Mesenchymal stem cell (in vitro differentiated cells and primary cell): Measurements from ENCODE around the gene MEAK7.
A peak's percentile ranks its signal among the peaks of the same experiment; 100 is the strongest.

Source experiments
- DNase-seq: peaks from one replicate; pipeline ENCODE4 v3.0.0-alpha.2; 2013
- H2AFZ ChIP-seq: one replicate; pipeline ENCODE4 v1.6.1; 2013; ENCODE audit warnings: low read depth, mild to moderate bottlenecking, control low read depth, inconsistent platforms, low read length, moderate library complexity
- H2AK5ac ChIP-seq: 2 replicates; pipeline ENCODE4 v1.6.1; 2013; ENCODE audit warnings: low read length, moderate library complexity, mild to moderate bottlenecking, inconsistent platforms; ENCODE audit not compliant: severe bottlenecking
- H2BK120ac ChIP-seq: one replicate; pipeline ENCODE4 v1.6.1; 2013; ENCODE audit warnings: low read depth, mild to moderate bottlenecking, inconsistent platforms, low read length, moderate library complexity
- H2BK12ac ChIP-seq, 2 experiments: one replicate each; pipeline ENCODE4 v1.6.1; 2013; ENCODE audit warnings: inconsistent platforms in 2 of 2, low read length in 2 of 2, mild to moderate bottlenecking in 2 of 2, moderate library complexity in 2 of 2, control low read depth in 1 of 2
- H2BK15ac ChIP-seq: one replicate; pipeline ENCODE4 v1.6.1; 2013; ENCODE audit warnings: mild to moderate bottlenecking, low read depth, inconsistent platforms; ENCODE audit not compliant: poor library complexity, severe bottlenecking
- H2BK5ac ChIP-seq: 2 replicates; pipeline ENCODE4 v1.6.1; 2013; ENCODE audit warnings: low read depth, mild to moderate bottlenecking, low read length, control low read depth, inconsistent platforms; ENCODE audit not compliant: poor library complexity, severe bottlenecking
- H3K14ac ChIP-seq, 2 experiments: one replicate each; pipeline ENCODE4 v1.6.1; 2013; ENCODE audit warnings: inconsistent platforms in 2 of 2, low read length in 2 of 2, control low read depth in 1 of 2, mild to moderate bottlenecking in 1 of 2, moderate library complexity in 1 of 2
- H3K18ac ChIP-seq, 2 experiments: one replicate each; pipeline ENCODE4 v1.6.1; 2013; ENCODE audit warnings: inconsistent platforms in 2 of 2, low read length in 2 of 2, control low read depth in 1 of 2, low read depth in 1 of 2, mild to moderate bottlenecking in 1 of 2
- H3K23ac ChIP-seq, 2 experiments: one replicate each; pipeline ENCODE4 v1.6.1; 2013; ENCODE audit warnings: inconsistent platforms in 2 of 2, low read length in 2 of 2, mild to moderate bottlenecking in 2 of 2, moderate library complexity in 2 of 2, control low read depth in 1 of 2
- H3K27ac ChIP-seq: 2 replicates; pipeline ENCODE4 v1.5.1; 2013; ENCODE audit warnings: mild to moderate bottlenecking, moderate library complexity, low read length, control low read depth, inconsistent platforms; ENCODE audit not compliant: poor library complexity, severe bottlenecking
- H3K27me3 ChIP-seq, 2 experiments: 2 replicates each; pipeline versions ENCODE4 v1.6.1 to v1.7.0; 2013; ENCODE audit warnings: low read length in 2 of 2, mild to moderate bottlenecking in 2 of 2, moderate library complexity in 2 of 2, control low read depth in 1 of 2, inconsistent platforms in 1 of 2; ENCODE audit not compliant: control insufficient read depth in 1 of 2, insufficient read depth in 1 of 2
- H3K36me3 ChIP-seq, 2 experiments: 2 replicates each; pipeline versions ENCODE4 v1.6.1 to v1.7.0; 2013; ENCODE audit warnings: low read length in 2 of 2, control low read depth in 1 of 2, inconsistent platforms in 1 of 2, low read depth in 1 of 2, mild to moderate bottlenecking in 1 of 2; ENCODE audit not compliant: insufficient read depth in 2 of 2, control insufficient read depth in 1 of 2
- H3K4ac ChIP-seq, 2 experiments: one replicate each; pipeline ENCODE4 v1.6.1; 2013; ENCODE audit warnings: inconsistent platforms in 2 of 2, low read length in 2 of 2, mild to moderate bottlenecking in 2 of 2, moderate library complexity in 2 of 2, control low read depth in 1 of 2, low read depth in 1 of 2
- H3K4me1 ChIP-seq: 2 replicates; pipeline ENCODE4 v1.6.1; 2013; ENCODE audit warnings: low read depth, low read length, control low read depth; ENCODE audit not compliant: control insufficient read depth, insufficient read depth
- H3K4me2 ChIP-seq: 2 replicates; pipeline ENCODE4 v1.6.1; 2013; ENCODE audit warnings: low read length, mild to moderate bottlenecking, inconsistent platforms; ENCODE audit not compliant: poor library complexity, severe bottlenecking
- H3K4me3 ChIP-seq, 2 experiments: 2 replicates each; pipeline versions ENCODE4 v1.5.1 to v1.7.0; 2013; ENCODE audit warnings: low read length in 2 of 2, mild to moderate bottlenecking in 2 of 2, control low read depth in 1 of 2, low read depth in 1 of 2; ENCODE audit not compliant: insufficient read depth in 1 of 2
- H3K79me1 ChIP-seq: replicated peaks from 2 replicates; pipeline ENCODE4 v1.6.1; 2013; ENCODE audit warnings: mild to moderate bottlenecking, control low read depth, low read length, inconsistent platforms; ENCODE audit not compliant: poor library complexity, severe bottlenecking
- H3K9ac ChIP-seq: 2 replicates; pipeline ENCODE4 v1.7.0; 2013; ENCODE audit warnings: mild to moderate bottlenecking, low read length, moderate library complexity
- H3K9me3 ChIP-seq: 2 replicates; pipeline ENCODE4 v1.7.0; 2013; ENCODE audit warnings: mild to moderate bottlenecking, low read length; ENCODE audit not compliant: control insufficient read depth
- H4K8ac ChIP-seq: one replicate; pipeline ENCODE4 v1.6.1; 2013; ENCODE audit warnings: inconsistent platforms, mild to moderate bottlenecking, low read length, moderate library complexity
- H4K91ac ChIP-seq: one replicate; pipeline ENCODE4 v1.6.1; 2013; ENCODE audit warnings: mild to moderate bottlenecking, low read length, inconsistent platforms
- WGBS: methylation state at CpG from one replicate; pipeline ENCODE4 v1.1.7; 2013; ENCODE audit warnings: mixed read lengths; 5-methylcytosine and 5-hydroxymethylcytosine counted together

The MEAK7 gene

GRCh38 chr16:84511180-84511800, 6.8 kb upstream of the MEAK7 start:
- H3K4ac ChIP-seq = peak overlapping the region in 1 of 2 experiments; percentile 12
- H3K4me2 ChIP-seq = peak overlapping the region; percentile 62
- H3K79me1 ChIP-seq = no peaks in the 10 kb centered on the region
- no peak overlapping the region for H2BK120ac ChIP-seq
- H2BK5ac ChIP-seq = peak overlapping the region; percentile 22
- H2AK5ac ChIP-seq = peak overlapping the region; percentile 83
- no peak overlapping the region for H3K23ac ChIP-seq
- peak overlapping the region; percentile 74 for H4K8ac ChIP-seq
- no peaks in the 10 kb centered on the region for H3K9me3 ChIP-seq
- peak overlapping the region in 1 of 2 experiments; percentile 33 for H2BK12ac ChIP-seq
- peak overlapping the region; percentile 28 to 55 for H3K18ac ChIP-seq
- H3K9ac ChIP-seq = peak overlapping the region; percentile 73
- H3K27ac ChIP-seq = no peak overlapping the region
- peak overlapping the region; percentile 83 for H2BK15ac ChIP-seq
- no peak overlapping the region for H3K14ac ChIP-seq
- 20% methylated on average over 19 of the region's 21 CpGs for WGBS
- H4K91ac ChIP-seq = peak overlapping the region; percentile 7
- peaks cover 15% of the 10 kb centered on the region for H3K4me1 ChIP-seq
- no peak overlapping the region for H2AFZ ChIP-seq
- H3K27me3 ChIP-seq = no peaks in the 10 kb centered on the region
- peak; percentile 83 for DNase-seq
- H3K36me3 ChIP-seq = no peaks in the 10 kb centered on the region
- H3K4me3 ChIP-seq = peak overlapping the region in 1 of 2 experiments; percentile 67

DNA sequence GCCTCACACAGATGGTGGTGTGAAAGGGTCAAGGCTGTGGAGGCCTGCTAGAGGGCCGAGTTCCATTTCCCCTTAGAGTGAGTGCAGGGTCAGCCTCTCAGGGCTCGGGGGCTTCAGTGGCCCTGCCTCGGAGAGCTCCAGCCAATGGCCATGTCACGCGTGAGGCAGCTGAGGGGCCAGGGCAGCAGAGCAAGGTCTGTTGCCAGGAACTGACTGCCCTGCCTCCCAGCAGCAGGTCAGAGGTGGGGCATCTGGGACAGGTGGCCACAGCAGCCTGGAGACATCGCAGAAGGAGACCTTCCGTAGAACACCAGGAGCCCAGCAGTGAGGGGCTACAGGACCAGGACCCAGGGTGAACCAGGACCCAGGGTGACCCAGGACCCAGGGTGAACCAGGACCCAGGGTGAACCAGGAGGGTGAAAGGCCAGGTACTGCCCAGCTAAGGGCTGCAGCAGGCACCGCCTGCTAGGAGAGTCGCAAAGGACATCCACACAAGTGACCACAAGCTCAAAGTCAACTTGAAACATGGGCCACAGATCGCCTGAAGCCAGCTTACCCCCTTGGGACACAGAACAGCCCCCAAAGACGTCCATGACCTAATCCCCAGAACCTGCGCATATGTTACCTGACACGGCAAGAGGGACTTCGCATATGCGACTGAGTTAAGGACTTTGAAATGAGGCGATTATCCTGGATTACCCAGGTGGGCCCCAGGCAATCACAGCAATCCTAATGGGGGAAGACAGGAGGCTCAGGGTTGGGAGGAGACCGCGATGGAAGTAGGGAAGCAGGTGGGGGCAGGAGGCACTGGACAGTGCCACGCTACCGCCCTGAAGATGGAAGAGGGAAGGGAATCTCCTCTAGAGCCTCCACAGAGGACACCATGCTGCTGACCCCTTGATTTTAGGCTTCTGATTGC, 4.8 kb upstream of the MEAK7 start:
- H4K8ac ChIP-seq = peak overlapping the region; percentile 19
- H3K4ac ChIP-seq = peak overlapping the region in 1 of 2 experiments; percentile 49
- no peak overlapping the region for H3K9ac ChIP-seq
- no peaks in the 10 kb centered on the region for H3K36me3 ChIP-seq
- H4K91ac ChIP-seq = peak overlapping the region; percentile 52
- no peak overlapping the region for H3K4me3 ChIP-seq
- H2BK120ac ChIP-seq = no peak overlapping the region
- H3K23ac ChIP-seq = no peak overlapping the region
- no peak overlapping the region for H2BK12ac ChIP-seq
- no peaks in the 10 kb centered on the region for H3K27me3 ChIP-seq
- H2AFZ ChIP-seq = no peak overlapping the region
- 72% methylated on average over 19 of the region's 20 CpGs for WGBS
- H2BK15ac ChIP-seq = peak overlapping the region; percentile 36
- peaks cover 25% of the 10 kb centered on the region for H3K4me1 ChIP-seq
- H3K27ac ChIP-seq = no peak overlapping the region
- DNase-seq = no peak
- peak overlapping the region; percentile 30 for H2AK5ac ChIP-seq
- H3K14ac ChIP-seq = no peak overlapping the region
- no peaks in the 10 kb centered on the region for H3K9me3 ChIP-seq
- no peak overlapping the region for H2BK5ac ChIP-seq
- H3K79me1 ChIP-seq = no peaks in the 10 kb centered on the region
- H3K18ac ChIP-seq = no peak overlapping the region
- H3K4me2 ChIP-seq = no peak overlapping the region

DNA sequence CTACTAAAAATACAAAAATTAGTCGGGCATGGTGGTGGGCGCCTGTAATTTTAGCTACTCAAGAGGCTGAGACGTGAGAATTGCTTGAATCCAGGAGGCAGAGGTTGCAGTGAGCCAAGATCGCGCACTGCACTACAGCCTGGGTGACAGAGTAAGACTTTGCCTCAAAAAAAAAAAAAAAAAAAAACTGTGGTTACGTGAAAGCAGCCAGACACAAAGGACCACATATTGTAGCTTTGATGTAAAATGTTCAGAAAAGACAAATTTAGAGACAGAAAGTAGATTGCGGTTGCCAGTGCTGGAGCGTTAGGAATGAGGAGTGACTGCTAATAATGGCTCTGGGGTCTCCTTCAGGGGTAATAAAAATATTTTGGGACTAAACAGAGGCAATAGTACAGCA, 4.0 kb upstream of the MEAK7 start:
- H4K91ac ChIP-seq = no peak overlapping the region
- peaks cover 5% of the 10 kb centered on the region for H3K79me1 ChIP-seq
- no peak overlapping the region for H2AFZ ChIP-seq
- peaks cover 30% of the 10 kb centered on the region for H3K4me1 ChIP-seq
- no peak overlapping the region for H3K4me3 ChIP-seq
- no peak overlapping the region for H3K23ac ChIP-seq
- H4K8ac ChIP-seq = no peak overlapping the region
- H2AK5ac ChIP-seq = no peak overlapping the region
- no peaks in the 10 kb centered on the region for H3K9me3 ChIP-seq
- no peak overlapping the region for H3K14ac ChIP-seq
- no peak overlapping the region for H3K27ac ChIP-seq
- no peak overlapping the region for H3K9ac ChIP-seq
- no peak overlapping the region for H2BK120ac ChIP-seq
- no peak overlapping the region for H3K4me2 ChIP-seq
- no peaks in the 10 kb centered on the region for H3K27me3 ChIP-seq
- H3K4ac ChIP-seq = no peak overlapping the region
- H3K18ac ChIP-seq = no peak overlapping the region
- H2BK5ac ChIP-seq = no peak overlapping the region
- DNase-seq = no peak
- H3K36me3 ChIP-seq = no peaks in the 10 kb centered on the region
- no peak overlapping the region for H2BK15ac ChIP-seq
- 95% methylated on average over 8 of the region's 8 CpGs for WGBS
- H2BK12ac ChIP-seq = no peak overlapping the region
